ENCODE measurements around the gene EFHD2. TPM values are rescaled to one million over a fixed set of nuclear protein-coding genes. Genes with fewer than 3 reads are reported as not detected.
"Not testable (repeated sequence)": the region's sequence is repeated elsewhere in the genome, so short reads cannot be mapped to it uniquely, and the experiment has no call there.

Gene EFHD2
- total and polyA plus RNA-seq, 2 donors (not counting 1 experiment from before 2014, with no cell fraction given) = 14.9 to 23.5 TPM

- no peak for TF ChIP-seq EZH2 (IDR thresholded peaks at IDR 0.05; ENCODE audit: low read length, missing control alignments)
- TF ChIP-seq, protein P1, sequence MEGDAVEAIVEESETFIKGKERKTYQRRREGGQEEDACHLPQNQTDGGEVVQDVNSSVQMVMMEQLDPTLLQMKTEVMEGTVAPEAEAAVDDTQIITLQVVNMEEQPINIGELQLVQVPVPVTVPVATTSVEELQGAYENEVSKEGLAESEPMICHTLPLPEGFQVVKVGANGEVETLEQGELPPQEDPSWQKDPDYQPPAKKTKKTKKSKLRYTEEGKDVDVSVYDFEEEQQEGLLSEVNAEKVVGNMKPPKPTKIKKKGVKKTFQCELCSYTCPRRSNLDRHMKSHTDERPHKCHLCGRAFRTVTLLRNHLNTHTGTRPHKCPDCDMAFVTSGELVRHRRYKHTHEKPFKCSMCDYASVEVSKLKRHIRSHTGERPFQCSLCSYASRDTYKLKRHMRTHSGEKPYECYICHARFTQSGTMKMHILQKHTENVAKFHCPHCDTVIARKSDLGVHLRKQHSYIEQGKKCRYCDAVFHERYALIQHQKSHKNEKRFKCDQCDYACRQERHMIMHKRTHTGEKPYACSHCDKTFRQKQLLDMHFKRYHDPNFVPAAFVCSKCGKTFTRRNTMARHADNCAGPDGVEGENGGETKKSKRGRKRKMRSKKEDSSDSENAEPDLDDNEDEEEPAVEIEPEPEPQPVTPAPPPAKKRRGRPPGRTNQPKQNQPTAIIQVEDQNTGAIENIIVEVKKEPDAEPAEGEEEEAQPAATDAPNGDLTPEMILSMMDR (conservative IDR thresholded peaks at IDR 0.05 in 1 of 2, IDR thresholded peaks at IDR 0.05 in 1 of 2; ENCODE audit: low read depth in 1 of 2, low read length in 2 of 2) = no peak
- Histone ChIP-seq H3K36me3 (ENCODE audit: control insufficient read depth, insufficient read depth, low read length) (no peaks in the 10 kb centered on the region), H3K79me2 (ENCODE audit: control insufficient read depth, insufficient read depth, low read length) (no peaks in the 10 kb centered on the region), H3K4me1 (ENCODE audit: control insufficient read depth, extremely low read depth, insufficient read depth, low read length) (no peaks in the 10 kb centered on the region), H3K9ac (ENCODE audit: insufficient read depth, low read length) (no peak overlapping the region), H4K20me1 (ENCODE audit: control insufficient read depth, extremely low read depth, insufficient read depth, low read length) (no peaks in the 10 kb centered on the region), H2AFZ (ENCODE audit: low read length) (no peak overlapping the region), H3K9me3 (ENCODE audit: control insufficient read depth, insufficient read depth, low read depth, low read length) (no peaks in the 10 kb centered on the region), H3K4me3 (replicated peaks in 1 of 4; ENCODE audit: control extremely low read depth in 1 of 4, insufficient read depth in 1 of 4, low read depth in 3 of 4, low read length in 4 of 4) (no peak overlapping the region), H3K4me2 (ENCODE audit: extremely low read depth, insufficient read depth, low read length) (no peak overlapping the region), H3K27me3 (ENCODE audit: control insufficient read depth, insufficient read depth, low read length) (peaks cover 16% of the 10 kb centered on the region), H3K27ac (ENCODE audit: insufficient read depth, low read length) (no peak overlapping the region)
- DNase-seq (ENCODE audit: low read depth in 2 of 2) = no peak
These were observed 31.0 kb upstream of the EFHD2 start for GRCh38 chr1:15378729-15379128.

- H3K4me3 ChIP-seq (replicated peaks in 1 of 4; ENCODE audit: control extremely low read depth in 1 of 4, insufficient read depth in 1 of 4, low read depth in 3 of 4, low read length in 4 of 4); DNase-seq (ENCODE audit: low read depth in 2 of 2); H4K20me1 ChIP-seq (ENCODE audit: control insufficient read depth, extremely low read depth, insufficient read depth, low read length); H3K9me3 ChIP-seq (ENCODE audit: control insufficient read depth, insufficient read depth, low read depth, low read length); H3K9ac ChIP-seq (ENCODE audit: insufficient read depth, low read length); H3K27ac ChIP-seq (ENCODE audit: insufficient read depth, low read length); H3K4me1 ChIP-seq (ENCODE audit: control insufficient read depth, extremely low read depth, insufficient read depth, low read length); H3K79me2 ChIP-seq (ENCODE audit: control insufficient read depth, insufficient read depth, low read length); H3K4me2 ChIP-seq (ENCODE audit: extremely low read depth, insufficient read depth, low read length); H2AFZ ChIP-seq (ENCODE audit: low read length); H3K36me3 ChIP-seq (ENCODE audit: control insufficient read depth, insufficient read depth, low read length): not testable (repeated sequence)
- H3K27me3 ChIP-seq (ENCODE audit: control insufficient read depth, insufficient read depth, low read length) = peaks cover 16% of the 10 kb centered on the region
These were observed 30.5 kb upstream of the EFHD2 start for GRCh38 chr1:15379151-15379550.

DNA sequence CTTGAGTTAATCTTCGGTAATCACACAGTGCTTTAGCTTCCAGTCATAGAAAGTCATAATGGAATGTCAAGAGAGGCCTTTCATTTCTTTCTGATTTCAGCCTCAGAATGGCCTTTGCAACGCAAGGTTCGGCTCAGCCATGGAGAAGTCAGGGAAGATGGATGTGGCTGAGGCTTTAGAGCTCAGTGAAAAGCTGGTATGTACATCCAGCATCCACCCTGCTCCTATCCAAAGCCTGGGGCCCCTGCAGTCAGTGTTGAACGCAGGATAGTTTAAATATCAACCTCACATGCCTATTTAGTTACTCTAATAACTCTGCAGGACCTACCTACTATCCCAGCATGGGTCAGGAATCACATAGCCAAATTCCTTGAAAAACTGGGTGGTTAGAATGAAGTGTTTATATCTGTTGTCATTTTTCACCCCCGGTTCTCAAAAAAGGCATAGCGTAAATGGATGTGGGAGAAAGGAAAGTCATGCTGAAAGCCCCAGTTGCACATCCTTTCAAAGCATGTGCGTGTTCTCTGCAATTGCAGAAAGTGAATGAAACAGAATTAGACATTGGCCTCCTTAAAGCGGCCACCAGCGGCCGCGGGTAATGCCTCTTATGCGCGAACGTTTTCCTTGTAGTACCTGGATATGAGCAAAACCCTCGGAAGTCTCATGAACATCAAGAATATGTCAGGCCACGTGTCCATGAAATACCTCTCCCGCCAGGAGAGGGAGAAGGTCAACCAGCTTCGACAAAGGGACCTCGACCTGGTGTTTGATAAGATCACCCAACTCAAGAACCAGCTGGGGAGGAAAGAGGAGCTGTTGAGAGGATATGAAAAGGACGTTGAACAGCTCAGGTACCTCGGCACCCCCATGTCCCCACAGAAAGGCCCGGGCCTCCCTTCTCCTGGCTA is 28.8 kb upstream of the EFHD2 start:
- Histone ChIP-seq H2AFZ (ENCODE audit: low read length) (no peak overlapping the region), H3K27me3 (ENCODE audit: control insufficient read depth, insufficient read depth, low read length) (peaks cover 16% of the 10 kb centered on the region), H3K4me2 (ENCODE audit: extremely low read depth, insufficient read depth, low read length) (no peak overlapping the region), H3K36me3 (ENCODE audit: control insufficient read depth, insufficient read depth, low read length) (no peaks in the 10 kb centered on the region), H3K9me3 (ENCODE audit: control insufficient read depth, insufficient read depth, low read depth, low read length) (no peaks in the 10 kb centered on the region), H3K4me1 (ENCODE audit: control insufficient read depth, extremely low read depth, insufficient read depth, low read length) (no peaks in the 10 kb centered on the region), H3K27ac (ENCODE audit: insufficient read depth, low read length) (no peak overlapping the region), H3K4me3 (replicated peaks in 1 of 4; ENCODE audit: control extremely low read depth in 1 of 4, insufficient read depth in 1 of 4, low read depth in 3 of 4, low read length in 4 of 4) (no peak overlapping the region), H3K9ac (ENCODE audit: insufficient read depth, low read length) (no peak overlapping the region), H4K20me1 (ENCODE audit: control insufficient read depth, extremely low read depth, insufficient read depth, low read length) (no peaks in the 10 kb centered on the region), H3K79me2 (ENCODE audit: control insufficient read depth, insufficient read depth, low read length) (no peaks in the 10 kb centered on the region)
- TF ChIP-seq, protein P1 (conservative IDR thresholded peaks at IDR 0.05 in 1 of 2, IDR thresholded peaks at IDR 0.05 in 1 of 2; ENCODE audit: low read depth in 1 of 2, low read length in 2 of 2) = no peak
- no peak for DNase-seq (ENCODE audit: low read depth in 2 of 2)

Measured in fibroblast of lung (primary cell).